Neural cell (in vitro differentiated cells): ENCODE results near the gene NFASC. TPM values are rescaled to one million over a fixed set of nuclear protein-coding genes. Genes with fewer than 3 reads are reported as not detected.

Source experiments
- H2AFZ ChIP-seq: fragments of 200-600, 300-800 bp; sonication (generic), shearing (Covaris generic); 2 replicates; pipeline ENCODE4 v1.6.0; 2014; ENCODE audit warnings: low read depth, mild to moderate bottlenecking, antibody characterized with exemption, low read length, moderate library complexity
- H3F3A ChIP-seq: fragments of 200-600 bp; shearing (Covaris generic); 2 replicates; pipeline ENCODE4 v1.6.1; 2016; ENCODE audit warnings: mild to moderate bottlenecking, moderate library complexity, mixed read lengths, antibody characterized with exemption, low read length; ENCODE audit not compliant: insufficient read depth, poor library complexity, severe bottlenecking
- H3K27ac ChIP-seq: fragments of 200-600, 300-800 bp; sonication (generic), shearing (Covaris generic); 2 replicates; pipeline ENCODE4 v1.5.1; 2014; ENCODE audit warnings: mild to moderate bottlenecking, low read length, moderate library complexity
- H3K27me3 ChIP-seq: fragments of 300-800, 200-600 bp; sonication (generic), shearing (Covaris generic); 2 replicates; pipeline ENCODE4 v1.6.0; 2014; ENCODE audit warnings: mild to moderate bottlenecking, low read depth, low read length, moderate library complexity; ENCODE audit not compliant: insufficient read depth
- H3K36me3 ChIP-seq: fragments of 300-800, 200-600 bp; sonication (generic), shearing (Covaris generic); 2 replicates; pipeline ENCODE4 v1.5.1; 2014; ENCODE audit warnings: mild to moderate bottlenecking, antibody characterized with exemption, low read length, moderate library complexity; ENCODE audit not compliant: insufficient read depth
- H3K4me2 ChIP-seq: fragments of 300-800, 200-600 bp; sonication (generic), shearing (Covaris generic); 2 replicates; pipeline ENCODE4 v1.6.0; 2014; ENCODE audit warnings: mild to moderate bottlenecking, low read length
- H3K4me3 ChIP-seq: fragments of 300-800, 200-600 bp; sonication (generic), shearing (Covaris generic); 2 replicates; pipeline ENCODE4 v1.5.1; 2014; ENCODE audit warnings: mild to moderate bottlenecking, low read length, moderate library complexity
- H3K79me2 ChIP-seq: fragments of 200-600 bp; shearing (Covaris generic); replicated peaks from 2 replicates; pipeline ENCODE4 v1.6.0; 2014; ENCODE audit warnings: mild to moderate bottlenecking, low read length, moderate library complexity; ENCODE audit not compliant: insufficient read depth
- H3K9ac ChIP-seq: fragments of 300-800, 200-600 bp; sonication (generic), shearing (Covaris generic); 2 replicates; pipeline ENCODE4 v1.6.1; 2016; ENCODE audit warnings: mild to moderate bottlenecking, low read length, mixed read lengths
- H3K9me2 ChIP-seq: fragments of 200-600 bp; shearing (Covaris generic); 2 replicates; pipeline ENCODE4 v1.6.1; 2016; ENCODE audit warnings: mild to moderate bottlenecking, low read length, mixed read lengths; ENCODE audit not compliant: insufficient read depth
- H3K9me3 ChIP-seq: fragments of 200-600, 300-800 bp; sonication (generic), shearing (Covaris generic); 2 replicates; pipeline ENCODE4 v1.6.1; 2016; ENCODE audit warnings: mild to moderate bottlenecking, mixed run types, low read length, moderate library complexity, mixed read lengths
- H4K20me1 ChIP-seq: fragments of 200-600 bp; shearing (Covaris generic); 2 replicates; pipeline ENCODE4 v1.6.1; 2016; ENCODE audit warnings: mild to moderate bottlenecking, mixed run types; ENCODE audit not compliant: insufficient read depth
- EP300 ChIP-seq: fragments of 450-650 bp; conservative IDR thresholded peaks from 2 replicates; pipeline ENCODE4 v1.6.1; 2014; ENCODE audit warnings: antibody characterized with exemption, mild to moderate bottlenecking, moderate library complexity; ENCODE audit not compliant: poor library complexity, severe bottlenecking
- EZH2 ChIP-seq: fragments of 200-600, 300-800 bp; shearing (Covaris generic), sonication (generic); IDR thresholded peaks from 2 replicates; pipeline ENCODE4 v1.6.1; 2014; ENCODE audit warnings: antibody characterized with exemption, low read length, borderline replicate concordance, mild to moderate bottlenecking; ENCODE audit not compliant: insufficient read depth, poor library complexity, severe bottlenecking
- MXI1 ChIP-seq: fragments of 450-650 bp; conservative IDR thresholded peaks from 2 replicates; pipeline ENCODE4 v1.6.1; 2014; ENCODE audit warnings: antibody characterized with exemption, mild to moderate bottlenecking; ENCODE audit not compliant: poor library complexity, severe bottlenecking
- POLR2AphosphoS5 ChIP-seq: IDR thresholded peaks from 2 replicates; pipeline ENCODE4 v1.6.1; 2012
- RAD21 ChIP-seq: fragments of 450-650 bp; conservative IDR thresholded peaks from 2 replicates; pipeline ENCODE4 v1.6.1; 2014; ENCODE audit warnings: antibody characterized with exemption, mild to moderate bottlenecking, moderate library complexity
- SMC3 ChIP-seq: fragments of 450-650 bp; conservative IDR thresholded peaks from 2 replicates; pipeline ENCODE4 v1.6.1; 2014; ENCODE audit warnings: antibody characterized with exemption, mild to moderate bottlenecking, moderate library complexity; ENCODE audit not compliant: poor library complexity
- TAF1 ChIP-seq: IDR thresholded peaks from 2 replicates; pipeline ENCODE4 v1.6.1; 2012; ENCODE audit warnings: low read depth
- polyA plus RNA-seq: library from polyadenylated mRNA; depleted of rRNA; stranded (reverse); fragments of >200 nt; gene quantifications from 2 replicates; pipeline ENCODE4 v1.2.3, GENCODE V29; 2014
- TF ChIP-seq, protein P1 (sequence below): IDR thresholded peaks from 2 replicates; pipeline ENCODE4 v1.6.1; 2012; ENCODE audit warnings: borderline replicate concordance
- TF ChIP-seq, protein P2 (sequence below): fragments of 450-650 bp; IDR thresholded peaks from 2 replicates; pipeline ENCODE4 v1.5.1; 2014; ENCODE audit warnings: antibody characterized with exemption, mild to moderate bottlenecking, moderate library complexity; ENCODE audit not compliant: poor library complexity, severe bottlenecking

The NFASC gene
- polyA plus RNA-seq, 1 donor from 2014 or later, result 23.9 TPM

DNA sequence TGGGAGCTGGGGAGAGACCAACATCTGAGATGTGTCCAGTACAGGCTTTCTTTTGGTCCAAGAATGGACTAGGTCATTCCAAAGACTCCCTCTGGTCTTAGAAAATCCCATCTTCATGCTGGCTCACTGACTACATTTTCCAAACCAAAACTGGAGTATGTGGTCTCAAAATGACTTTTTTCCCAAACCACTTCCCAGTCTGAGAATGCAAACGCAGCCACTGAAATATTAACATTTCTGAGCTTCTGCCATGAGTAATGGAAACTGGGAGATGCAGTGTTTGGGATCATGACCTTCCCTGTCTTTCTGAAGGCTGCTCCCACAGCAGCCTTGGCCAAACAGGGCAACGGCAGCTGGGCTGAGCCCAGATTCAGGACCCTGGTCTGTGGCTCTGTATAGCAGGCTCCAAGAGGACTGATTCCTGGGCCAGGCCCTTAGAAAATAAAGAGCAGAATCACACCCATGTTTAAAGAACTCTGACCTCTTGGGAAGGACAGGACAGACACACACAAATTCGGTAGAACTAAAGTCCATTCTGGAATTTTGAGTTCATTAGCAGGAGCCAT, 110.3 kb downstream of the NFASC start:
- TF ChIP-seq POLR2AphosphoS5 (no peak), RAD21 (no peak), TAF1 (no peak), SMC3 (no peak), EP300 (no peak)
- no peak overlapping the region for H2AFZ ChIP-seq
- H3K9me3 ChIP-seq, result no peaks in the 10 kb centered on the region
- no peaks in the 10 kb centered on the region for H3F3A ChIP-seq
- H3K27ac ChIP-seq, result no peak overlapping the region
- no peaks in the 10 kb centered on the region for H3K9me2 ChIP-seq
- H3K27me3 ChIP-seq, result no peaks in the 10 kb centered on the region
- no peak overlapping the region for H3K9ac ChIP-seq
- no peak overlapping the region for H3K4me3 ChIP-seq
- H3K4me2 ChIP-seq, result no peak overlapping the region
- H3K79me2 ChIP-seq, result no peaks in the 10 kb centered on the region
- H4K20me1 ChIP-seq, result no peaks in the 10 kb centered on the region
- H3K36me3 ChIP-seq, result peaks cover 25% of the 10 kb centered on the region

DNA sequence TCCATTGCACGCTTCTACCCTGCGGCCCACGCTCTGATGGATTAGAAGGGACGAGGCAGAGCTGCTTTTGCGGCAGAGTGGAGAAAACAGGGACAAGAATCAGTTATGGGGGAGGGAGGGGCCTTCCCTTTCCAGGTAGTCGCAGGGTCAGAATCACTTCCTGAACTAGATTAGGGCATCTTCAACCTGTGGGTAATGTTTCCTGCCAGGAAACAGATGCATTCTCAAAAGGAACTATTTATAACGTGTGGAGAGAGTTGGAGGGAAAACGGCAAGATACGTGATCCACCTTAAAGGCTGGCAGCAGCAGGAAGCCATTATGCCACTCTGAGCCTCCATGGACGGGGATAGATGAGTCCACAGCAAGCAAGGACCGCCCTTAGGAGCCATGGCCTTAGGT, 112.5 kb downstream of the NFASC start:
- Histone ChIP-seq H3K79me2 (no peaks in the 10 kb centered on the region), H3K27me3 (no peaks in the 10 kb centered on the region), H3K9me3 (no peaks in the 10 kb centered on the region), H3K9me2 (no peaks in the 10 kb centered on the region), H4K20me1 (no peaks in the 10 kb centered on the region), H3K4me3 (no peak overlapping the region), H3K36me3 (peaks cover 21% of the 10 kb centered on the region), H2AFZ (no peak overlapping the region), H3F3A (no peaks in the 10 kb centered on the region), H3K27ac (no peak overlapping the region), H3K4me2 (no peak overlapping the region), H3K9ac (no peak overlapping the region)
- TF ChIP-seq EP300 (no peak), MXI1 (no peak), POLR2AphosphoS5 (no peak), RAD21 (no peak), EZH2 (no peak)

DNA sequence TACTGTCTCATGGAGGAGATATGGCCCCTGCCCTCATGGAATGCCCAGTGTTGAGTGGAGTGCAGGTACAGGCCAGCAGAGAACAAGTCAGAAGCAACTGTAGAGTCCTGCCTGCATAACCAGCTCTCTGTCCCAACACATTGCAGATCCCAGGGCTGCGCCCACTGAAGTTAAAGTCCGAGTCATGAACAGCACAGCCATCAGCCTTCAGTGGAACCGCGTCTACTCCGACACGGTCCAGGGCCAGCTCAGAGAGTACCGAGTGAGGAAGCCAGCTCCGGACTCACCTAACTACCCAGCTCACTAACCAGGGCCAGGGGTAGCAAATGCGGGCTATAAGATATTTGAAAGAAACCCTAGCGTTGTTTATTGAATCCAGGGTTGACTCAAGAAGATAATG, 113.2 kb downstream of the NFASC start:
- H3K27ac ChIP-seq, result no peak overlapping the region
- H2AFZ ChIP-seq, result no peak overlapping the region
- no peaks in the 10 kb centered on the region for H4K20me1 ChIP-seq
- H3K4me2 ChIP-seq, result no peak overlapping the region
- no peak overlapping the region for H3K9ac ChIP-seq
- no peaks in the 10 kb centered on the region for H3K79me2 ChIP-seq
- TF ChIP-seq RAD21 (no peak), SMC3 (no peak), POLR2AphosphoS5 (no peak), EP300 (no peak), MXI1 (no peak), TAF1 (no peak), EZH2 (no peak)
- TF ChIP-seq, protein P1, sequence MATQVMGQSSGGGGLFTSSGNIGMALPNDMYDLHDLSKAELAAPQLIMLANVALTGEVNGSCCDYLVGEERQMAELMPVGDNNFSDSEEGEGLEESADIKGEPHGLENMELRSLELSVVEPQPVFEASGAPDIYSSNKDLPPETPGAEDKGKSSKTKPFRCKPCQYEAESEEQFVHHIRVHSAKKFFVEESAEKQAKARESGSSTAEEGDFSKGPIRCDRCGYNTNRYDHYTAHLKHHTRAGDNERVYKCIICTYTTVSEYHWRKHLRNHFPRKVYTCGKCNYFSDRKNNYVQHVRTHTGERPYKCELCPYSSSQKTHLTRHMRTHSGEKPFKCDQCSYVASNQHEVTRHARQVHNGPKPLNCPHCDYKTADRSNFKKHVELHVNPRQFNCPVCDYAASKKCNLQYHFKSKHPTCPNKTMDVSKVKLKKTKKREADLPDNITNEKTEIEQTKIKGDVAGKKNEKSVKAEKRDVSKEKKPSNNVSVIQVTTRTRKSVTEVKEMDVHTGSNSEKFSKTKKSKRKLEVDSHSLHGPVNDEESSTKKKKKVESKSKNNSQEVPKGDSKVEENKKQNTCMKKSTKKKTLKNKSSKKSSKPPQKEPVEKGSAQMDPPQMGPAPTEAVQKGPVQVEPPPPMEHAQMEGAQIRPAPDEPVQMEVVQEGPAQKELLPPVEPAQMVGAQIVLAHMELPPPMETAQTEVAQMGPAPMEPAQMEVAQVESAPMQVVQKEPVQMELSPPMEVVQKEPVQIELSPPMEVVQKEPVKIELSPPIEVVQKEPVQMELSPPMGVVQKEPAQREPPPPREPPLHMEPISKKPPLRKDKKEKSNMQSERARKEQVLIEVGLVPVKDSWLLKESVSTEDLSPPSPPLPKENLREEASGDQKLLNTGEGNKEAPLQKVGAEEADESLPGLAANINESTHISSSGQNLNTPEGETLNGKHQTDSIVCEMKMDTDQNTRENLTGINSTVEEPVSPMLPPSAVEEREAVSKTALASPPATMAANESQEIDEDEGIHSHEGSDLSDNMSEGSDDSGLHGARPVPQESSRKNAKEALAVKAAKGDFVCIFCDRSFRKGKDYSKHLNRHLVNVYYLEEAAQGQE, result no peak
- TF ChIP-seq, protein P2, sequence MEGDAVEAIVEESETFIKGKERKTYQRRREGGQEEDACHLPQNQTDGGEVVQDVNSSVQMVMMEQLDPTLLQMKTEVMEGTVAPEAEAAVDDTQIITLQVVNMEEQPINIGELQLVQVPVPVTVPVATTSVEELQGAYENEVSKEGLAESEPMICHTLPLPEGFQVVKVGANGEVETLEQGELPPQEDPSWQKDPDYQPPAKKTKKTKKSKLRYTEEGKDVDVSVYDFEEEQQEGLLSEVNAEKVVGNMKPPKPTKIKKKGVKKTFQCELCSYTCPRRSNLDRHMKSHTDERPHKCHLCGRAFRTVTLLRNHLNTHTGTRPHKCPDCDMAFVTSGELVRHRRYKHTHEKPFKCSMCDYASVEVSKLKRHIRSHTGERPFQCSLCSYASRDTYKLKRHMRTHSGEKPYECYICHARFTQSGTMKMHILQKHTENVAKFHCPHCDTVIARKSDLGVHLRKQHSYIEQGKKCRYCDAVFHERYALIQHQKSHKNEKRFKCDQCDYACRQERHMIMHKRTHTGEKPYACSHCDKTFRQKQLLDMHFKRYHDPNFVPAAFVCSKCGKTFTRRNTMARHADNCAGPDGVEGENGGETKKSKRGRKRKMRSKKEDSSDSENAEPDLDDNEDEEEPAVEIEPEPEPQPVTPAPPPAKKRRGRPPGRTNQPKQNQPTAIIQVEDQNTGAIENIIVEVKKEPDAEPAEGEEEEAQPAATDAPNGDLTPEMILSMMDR, result no peak
- H3K9me2 ChIP-seq, result no peaks in the 10 kb centered on the region
- H3K4me3 ChIP-seq, result no peak overlapping the region
- H3K9me3 ChIP-seq, result no peaks in the 10 kb centered on the region
- peaks cover 21% of the 10 kb centered on the region for H3K36me3 ChIP-seq
- no peaks in the 10 kb centered on the region for H3F3A ChIP-seq
- no peaks in the 10 kb centered on the region for H3K27me3 ChIP-seq
